Lower lobe of right lung (tissue), 2 donors: ENCODE results near the gene INSL3. TPM values are rescaled to one million over a fixed set of nuclear protein-coding genes. Genes with fewer than 3 reads are reported as not detected.
A peak's percentile ranks its signal among the peaks of the same experiment; 100 is the strongest.

ENCODE experiments used
- ATAC-seq, 2 donors: fragments of 200-7000 bp; cut with Tn5 transposase; one replicate each; pipeline ENCODE4 v1.9.1; 2020 to 2022; ENCODE audit warnings: mild to moderate bottlenecking in 2 of 2, moderate library complexity in 2 of 2
- DNase-seq: peaks from one replicate; pipeline ENCODE4 v3.0.0-alpha.2; 2020
- H3K27ac ChIP-seq: fragments of 200-600 bp; one replicate; pipeline ENCODE4 v1.8.0; 2022
- H3K27me3 ChIP-seq: fragments of 200-600 bp; one replicate; pipeline ENCODE4 v1.8.0; 2022; ENCODE audit warnings: low read depth
- H3K36me3 ChIP-seq: fragments of 200-600 bp; one replicate; pipeline ENCODE4 v1.8.0; 2022; ENCODE audit warnings: mild to moderate bottlenecking
- H3K4me1 ChIP-seq: fragments of 200-600 bp; one replicate; pipeline ENCODE4 v1.8.0; 2022
- H3K4me3 ChIP-seq: fragments of 200-600 bp; one replicate; pipeline ENCODE4 v1.8.0; 2022; ENCODE audit warnings: mild to moderate bottlenecking
- H3K9me3 ChIP-seq: fragments of 200-600 bp; one replicate; pipeline ENCODE4 v1.8.0; 2022
- CTCF ChIP-seq: fragments of 200-600 bp; IDR thresholded peaks from one replicate; pipeline ENCODE4 v1.8.0; 2022; ENCODE audit warnings: antibody characterized with exemption, mild to moderate bottlenecking
- intact Hi-C: fragments of 100-400 bp; cut with DNase I; formaldehyde crosslinking; loops from one replicate; pipeline ENCODE4 v1.11.0; 2022
- total RNA-seq: library from RNA; stranded (reverse); fragmentation: NEBNext Ultra II Directional; extraction: Animal tissue kit (Norgen Biotek cat#: 25700); gene quantifications from one replicate; pipeline ENCODE4 v1.2.1, GENCODE V29; 2021
- donor health status: DM: no; HTN: yes; CAD: no; lungs with severe emphysema.

INSL3 gene
- total RNA-seq, 1 donor from 2014 or later: not detected

GRCh38 chr19:17860993-17861360, 39.7 kb upstream of the INSL3 start:
- DNase-seq: no peak
- intact Hi-C loops: no loop called here
- H3K9me3 ChIP-seq: no peaks in the 10 kb centered on the region
- no peak for ATAC-seq
- peak overlapping the region; percentile 100 for H3K4me3 ChIP-seq
- no peak for TF ChIP-seq CTCF
- no peaks in the 10 kb centered on the region for H3K27me3 ChIP-seq
- peaks cover 31% of the 10 kb centered on the region for H3K4me1 ChIP-seq
- H3K27ac ChIP-seq: peak overlapping the region; percentile 92
- peaks cover 50% of the 10 kb centered on the region for H3K36me3 ChIP-seq

- intact Hi-C loops: no loop called here
- peaks cover 26% of the 10 kb centered on the region for H3K4me1 ChIP-seq
- no peak for ATAC-seq
- H3K27me3 ChIP-seq: no peaks in the 10 kb centered on the region
- no peaks in the 10 kb centered on the region for H3K9me3 ChIP-seq
- peak overlapping the region; percentile 100 for H3K4me3 ChIP-seq
- DNase-seq: no peak
- H3K36me3 ChIP-seq: peaks cover 48% of the 10 kb centered on the region
- no peak for TF ChIP-seq CTCF
- H3K27ac ChIP-seq: peak overlapping the region; percentile 92
Observed at GRCh38 chr19:17860331-17860992, 39.1 kb upstream of the INSL3 start.

GRCh38 chr19:17859533-17860330, 38.4 kb upstream of the INSL3 start, which contains the start of gene RPL18A:
Gene RPL18A, plus strand, starts transcription at chr19:17859910. Its CDS starts 47 bp downstream, at chr19:17859957.
- Histone ChIP-seq H3K36me3 (peaks cover 40% of the 10 kb centered on the region), H3K27ac (peak within 1 kb of the TSS; percentile 92), H3K9me3 (no peaks in the 10 kb centered on the region), H3K27me3 (no peaks in the 10 kb centered on the region), H3K4me1 (peaks cover 20% of the 10 kb centered on the region), H3K4me3 (peak within 1 kb of the TSS; percentile 100)
- intact Hi-C loops: no loop called here
- ATAC-seq (peak; percentile 97 to 98), DNase-seq (peak; percentile 99)
- peak; percentile 83 for TF ChIP-seq CTCF

- H3K27me3 ChIP-seq: no peaks in the 10 kb centered on the region
- TF ChIP-seq CTCF: peak; percentile 98
- H3K9me3 ChIP-seq: no peaks in the 10 kb centered on the region
- H3K4me3 ChIP-seq: no peak overlapping the region
- peaks cover 11% of the 10 kb centered on the region for H3K4me1 ChIP-seq
- ATAC-seq: peak; percentile 55 to 75
- H3K36me3 ChIP-seq: no peaks in the 10 kb centered on the region
- no peak overlapping the region for H3K27ac ChIP-seq
- peak; percentile 90 for DNase-seq
- intact Hi-C loops: no loop called here
Observed at GRCh38 chr19:17855280-17856152, 34.2 kb upstream of the INSL3 start.

- no peak overlapping the region for H3K4me3 ChIP-seq
- DNase-seq (no peak), ATAC-seq (no peak)
- no peak for TF ChIP-seq CTCF
- H3K27ac ChIP-seq: no peak overlapping the region
- no peaks in the 10 kb centered on the region for H3K27me3 ChIP-seq
- intact Hi-C loops: no loop called here
- H3K4me1 ChIP-seq: peaks cover 8% of the 10 kb centered on the region
- H3K9me3 ChIP-seq: no peaks in the 10 kb centered on the region
- no peaks in the 10 kb centered on the region for H3K36me3 ChIP-seq
Observed at GRCh38 chr19:17854061-17854460, 32.7 kb upstream of the INSL3 start.
